Colon (tissue), 2 donors: ENCODE measurements around the gene SLC25A20.
"Not testable (repeated sequence)": the region's sequence is repeated elsewhere in the genome, so short reads cannot be mapped to it uniquely, and the experiment has no call there.

Source experiments
- FAIRE-seq: peaks from 2 replicates; lab custom pipeline; 2012; peaks lifted over from hg19 to GRCh38; lab: Jason Lieb, UNC
- donor health status: control.
- donor health status: control.

The SLC25A20 gene

GRCh38 chr3:48845170-48845569 lies 53.5 kb downstream of the SLC25A20 start:
- FAIRE-seq: no peak

DNA sequence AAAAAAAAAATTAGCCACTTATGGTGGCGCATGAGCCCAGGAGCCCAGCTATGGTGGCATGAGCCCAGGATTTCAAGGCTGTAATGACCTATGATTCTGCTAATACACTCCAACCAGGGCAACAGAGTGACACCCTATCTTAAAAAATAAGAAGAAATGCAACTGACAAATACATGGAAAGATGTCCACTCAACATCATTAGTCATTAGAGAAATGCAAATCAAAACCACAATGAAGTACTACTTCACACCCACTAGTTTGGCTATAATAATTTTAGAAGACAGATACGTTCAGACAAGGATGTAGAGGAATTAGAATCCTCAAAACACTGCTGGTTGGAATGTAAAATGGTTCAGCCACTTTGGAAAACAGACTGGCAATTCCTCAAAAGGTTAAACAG lies 61.5 kb downstream of the SLC25A20 start:
- FAIRE-seq: no peak

- no peak for FAIRE-seq
These were observed 62.9 kb downstream of the SLC25A20 start for GRCh38 chr3:48835650-48836366.

DNA sequence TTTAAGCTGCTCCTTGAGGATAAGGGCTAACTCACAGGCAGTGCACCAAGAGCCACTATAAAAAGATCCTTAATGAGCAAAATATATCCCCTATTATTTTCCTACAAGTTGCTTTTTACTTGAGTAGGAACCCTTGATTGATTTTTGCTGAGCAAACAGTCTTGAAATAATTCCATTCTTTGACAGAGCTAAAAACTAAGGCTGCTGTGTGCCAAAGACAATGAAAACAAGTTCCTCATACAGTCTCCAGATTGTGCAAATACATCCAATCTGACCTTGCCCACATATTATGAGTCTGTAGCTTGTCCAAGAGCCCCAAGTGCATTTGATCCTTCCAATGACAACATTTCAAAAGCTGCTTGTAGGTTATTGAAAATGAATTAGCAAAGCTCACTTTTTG lies 66.0 kb downstream of the SLC25A20 start:
- no peak for FAIRE-seq

DNA sequence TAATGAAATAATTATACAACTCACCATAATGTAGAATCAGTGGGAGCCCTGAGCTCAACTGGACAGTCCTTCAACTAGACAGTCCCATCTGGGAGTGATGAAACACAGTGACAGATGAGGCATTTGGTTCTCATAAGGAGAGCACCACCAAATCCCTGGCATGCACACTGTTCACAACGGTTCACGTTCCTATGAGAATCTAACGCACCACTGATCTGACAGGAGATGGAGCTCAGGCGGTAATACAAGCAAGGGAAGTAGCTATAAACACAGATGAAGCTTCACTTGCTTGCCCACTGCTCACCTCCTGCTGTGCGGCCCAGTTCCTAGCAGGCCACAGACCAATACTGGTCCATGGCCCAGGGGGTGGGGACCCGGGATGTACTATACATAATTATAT lies 68.0 kb downstream of the SLC25A20 start:
- no peak for FAIRE-seq

GRCh38 chr3:48829525-48829924 lies 69.2 kb downstream of the SLC25A20 start:
- FAIRE-seq: not testable (repeated sequence)

DNA sequence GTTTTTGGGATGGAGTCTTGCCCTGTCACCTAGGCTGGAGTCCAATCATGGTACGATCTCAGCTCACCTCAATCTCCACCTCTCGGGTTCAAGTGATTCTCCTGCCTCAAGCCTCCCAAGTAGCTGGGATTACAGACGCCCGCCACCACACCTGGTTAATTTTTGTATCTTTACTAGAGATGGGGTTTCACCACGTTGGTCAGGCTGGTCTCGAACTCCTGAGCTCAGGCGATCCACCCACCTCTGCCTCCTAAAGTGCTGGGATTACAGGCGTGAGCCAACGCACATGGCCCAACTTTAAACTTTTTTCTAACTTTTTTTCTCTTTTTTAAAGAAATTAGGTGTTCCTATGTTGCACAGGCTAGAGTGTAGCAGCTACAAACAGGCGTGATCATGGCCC lies 70.8 kb downstream of the SLC25A20 start:
- not testable (repeated sequence) for FAIRE-seq

- FAIRE-seq: no peak
These were observed 72.2 kb downstream of the SLC25A20 start for GRCh38 chr3:48826451-48826850.

- no peak for FAIRE-seq
These were observed 77.9 kb downstream of the SLC25A20 start for GRCh38 chr3:48820612-48821324.

- no peak for FAIRE-seq
These were observed 79.2 kb downstream of the SLC25A20 start for GRCh38 chr3:48819234-48820221.

DNA sequence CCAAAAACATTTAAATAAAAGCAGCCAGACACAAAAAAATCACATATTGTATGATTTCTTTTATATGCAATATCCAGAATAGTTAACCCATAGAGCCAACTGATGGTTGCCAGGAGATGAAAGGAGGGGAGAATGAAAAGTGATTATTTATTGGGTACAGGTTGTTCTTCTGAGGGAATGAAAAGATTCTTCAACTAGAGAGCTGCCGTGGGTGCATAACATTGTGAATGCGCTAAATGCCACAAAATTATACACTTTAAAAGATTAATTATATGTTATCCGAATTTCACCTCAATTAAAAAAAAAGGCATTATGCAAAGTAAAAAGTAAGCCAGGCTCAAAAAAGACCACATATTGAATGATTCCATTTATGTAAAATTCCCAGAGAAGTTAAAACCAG lies 87.2 kb downstream of the SLC25A20 start:
- FAIRE-seq: no peak
